T-cell (primary cell): Measurements from ENCODE around the gene DHFR. TPM values are rescaled to one million over a fixed set of nuclear protein-coding genes. Genes with fewer than 3 reads are reported as not detected.
A peak's percentile ranks its signal among the peaks of the same experiment; 100 is the strongest.

ENCODE experiments used
- ATAC-seq, 4 experiments: fragments of 200-7000 bp in 3 of 4; fragments of 150-1000 bp in 1 of 4; cut with Tn5 transposase; replicated peaks in 1 of 4; 1 replicate in 3 of 4; 2 replicates in 1 of 4; pipeline ENCODE4 v1.10.0; 2021; ENCODE audit warnings: moderate library complexity in 3 of 4, mild to moderate bottlenecking in 2 of 4, moderate number of reproducible peaks in 1 of 4
- CTCF ChIA-PET, 2 donors: fragments of 300-600 bp; sonication (Branson Sonifier 250); formaldehyde crosslinking; loops; one replicate each; lab custom pipeline; 2022; ENCODE audit warnings: antibody characterized with exemption in 2 of 2; lab: Charles Lee
- POLR2A ChIA-PET, 2 donors: fragments of 300-600 bp; sonication (Branson Sonifier 250); formaldehyde crosslinking; loops; one replicate each; lab custom pipeline; 2022; ENCODE audit warnings: antibody characterized with exemption in 2 of 2; lab: Charles Lee
- DNase-seq, 35 experiments: peaks; one replicate each; pipeline versions ENCODE4 v3.0.0 to v3.0.0-alpha.2; 2013 to 2023
- H3K27ac ChIP-seq: one replicate; pipeline ENCODE4 v1.5.1; 2013; ENCODE audit warnings: low read length
- H3K27me3 ChIP-seq, 2 experiments: replicated peaks in 1 of 2; 1 replicate in 1 of 2; 2 replicates in 1 of 2; pipeline versions ENCODE4 v1.6.1 to v1.7.0; 2013; ENCODE audit warnings: low read length in 1 of 2, mixed read lengths in 1 of 2; ENCODE audit not compliant: control insufficient read depth in 2 of 2, insufficient read depth in 2 of 2; ENCODE audit errors: extremely low read depth in 1 of 2
- H3K36me3 ChIP-seq, 2 donors: 1 replicate in 1 of 2; 2 replicates in 1 of 2; pipeline versions ENCODE4 v1.6.1 to v1.7.0; 2013; ENCODE audit warnings: low read length in 1 of 2; ENCODE audit not compliant: control insufficient read depth in 2 of 2, insufficient read depth in 1 of 2; ENCODE audit errors: extremely low read depth in 1 of 2
- H3K4me1 ChIP-seq, 2 experiments: 1 replicate in 1 of 2; 2 replicates in 1 of 2; pipeline versions ENCODE4 v1.6.1 to v1.7.0; 2013; ENCODE audit warnings: low read length in 2 of 2, mixed read lengths in 1 of 2; ENCODE audit not compliant: insufficient read depth in 2 of 2, control insufficient read depth in 1 of 2; ENCODE audit errors: extremely low read depth in 1 of 2
- H3K4me3 ChIP-seq, 2 donors: 1 replicate in 1 of 2; 2 replicates in 1 of 2; pipeline versions ENCODE4 v1.5.1 to v1.7.0; 2013; ENCODE audit warnings: mild to moderate bottlenecking in 2 of 2, low read length in 1 of 2, moderate library complexity in 1 of 2; ENCODE audit not compliant: control insufficient read depth in 1 of 2; ENCODE audit errors: extremely low read depth in 1 of 2
- H3K9me3 ChIP-seq: 2 replicates; pipeline ENCODE4 v1.7.0; 2013
- H3K27ac Mint-ChIP-seq, 2 donors: one replicate each; pipeline ENCODE4 v1.8.0; 2020 to 2021; ENCODE audit warnings: mild to moderate bottlenecking in 2 of 2, mixed read lengths in 2 of 2
- H3K27me3 Mint-ChIP-seq, 2 donors: one replicate each; pipeline ENCODE4 v1.8.0; 2021 to 2022; ENCODE audit warnings: mixed read lengths in 2 of 2
- H3K36me3 Mint-ChIP-seq: one replicate; pipeline ENCODE4 v1.8.0; 2021; ENCODE audit warnings: mixed read lengths
- H3K4me1 Mint-ChIP-seq, 3 donors: one replicate each; pipeline ENCODE4 v1.8.0; 2020 to 2022; ENCODE audit warnings: mixed read lengths in 3 of 3, mild to moderate bottlenecking in 1 of 3
- H3K4me3 Mint-ChIP-seq, 3 donors: one replicate each; pipeline ENCODE4 v1.8.0; 2020 to 2022; ENCODE audit warnings: mild to moderate bottlenecking in 3 of 3, mixed read lengths in 3 of 3, moderate library complexity in 3 of 3
- H3K9me3 Mint-ChIP-seq, 3 donors: one replicate each; pipeline ENCODE4 v1.8.0; 2020 to 2022; ENCODE audit warnings: mixed read lengths in 3 of 3
- WGBS: methylation state at CpG from one replicate; pipeline ENCODE4 v1.1.5; 2013; ENCODE audit warnings: missing lambda C conversion rate; ENCODE audit not compliant: insufficient coverage; 5-methylcytosine and 5-hydroxymethylcytosine counted together
- total RNA-seq, 35 experiments: library from RNA in 6 of 35; stranded (reverse) in 6 of 35; fragments of 120-200 nt in 1 of 35; gene quantifications; one replicate each; pipeline versions ENCODE4 v1.2.1 to v1.2.4 and lab custom pipeline; 2013 to 2026

Gene DHFR
- total RNA-seq, 5 donors from 2014 or later (not counting 1 experiment from before 2014, with no cell fraction given), result 8.9 to 15.3 (median 13.4) TPM

DNA sequence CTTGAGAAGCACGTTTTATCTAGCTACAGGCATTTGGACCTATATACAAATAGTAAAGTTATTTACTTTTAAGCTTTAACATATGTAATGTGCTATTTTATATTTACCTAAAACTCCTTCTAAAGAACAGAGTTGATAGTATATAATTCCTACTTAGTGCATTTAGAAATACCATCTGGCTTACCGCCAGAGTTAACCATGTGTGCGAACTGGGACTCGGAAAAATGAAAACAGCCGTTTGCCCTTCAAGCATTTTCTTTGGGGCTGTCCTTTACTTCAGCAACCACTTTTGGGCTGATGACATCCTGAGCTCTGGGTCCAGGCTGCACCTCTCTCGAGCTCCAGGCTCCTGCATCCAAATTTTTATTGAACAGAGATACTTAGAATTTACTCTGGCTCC lies 21.9 kb upstream of the DHFR start:
- WGBS, result 95% methylated on average over 5 of the region's 6 CpGs
- Histone ChIP-seq H3K27ac (no peak overlapping the region), H3K4me3 (no peak overlapping the region), H3K36me3 (peaks cover 4 to 60% of the 10 kb centered on the region in 2 donors), H3K9me3 (no peaks in the 10 kb centered on the region), H3K27me3 (no peaks in the 10 kb centered on the region), H3K4me1 (no peaks in the 10 kb centered on the region)
- Mint-ChIP-seq H3K36me3 (peaks cover 48% of the 10 kb centered on the region), H3K27me3 (no peaks in the 10 kb centered on the region), H3K27ac (no peak overlapping the region), H3K4me1 (peaks cover 0 to 3% (median 1%) of the 10 kb centered on the region in 3 donors), H3K4me3 (no peak overlapping the region), H3K9me3 (no peaks in the 10 kb centered on the region)
- ChIA-PET POLR2A (no interaction called here), CTCF (no interaction called here)
- ATAC-seq (no peak), DNase-seq (no peak)

DNA sequence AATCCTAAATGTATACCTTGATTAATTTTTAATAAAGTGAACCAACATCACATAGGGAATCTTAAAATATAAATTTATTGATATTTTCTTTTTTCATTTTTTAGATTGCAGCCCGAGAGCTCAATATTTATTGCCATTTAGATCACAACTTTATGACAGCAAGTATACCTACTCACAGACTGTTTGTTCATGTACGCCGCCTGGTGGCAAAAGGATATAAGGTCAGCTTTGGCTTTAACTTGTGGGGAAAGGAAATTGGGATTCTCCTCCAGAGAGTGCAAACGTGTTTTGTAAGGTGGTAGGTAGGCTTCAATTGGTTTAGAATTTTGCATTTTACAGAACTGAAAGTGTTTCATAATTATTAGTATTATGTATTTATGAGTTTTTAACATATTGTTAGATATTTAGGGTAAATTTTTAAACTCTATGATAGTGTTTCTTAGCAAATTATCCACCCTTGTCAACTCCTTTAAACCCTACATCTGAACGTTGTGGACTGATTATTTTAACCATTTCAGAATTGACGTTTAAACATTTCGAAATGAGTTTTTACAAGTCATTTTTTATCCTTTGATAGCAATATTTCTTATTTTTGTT lies 17.5 kb upstream of the DHFR start:
- 0% methylated on average over 1 of the region's 7 CpGs for WGBS
- Histone ChIP-seq H3K36me3 (peaks cover 7 to 53% of the 10 kb centered on the region in 2 donors), H3K27ac (no peak overlapping the region), H3K4me3 (no peak overlapping the region), H3K4me1 (no peaks in the 10 kb centered on the region), H3K9me3 (no peaks in the 10 kb centered on the region), H3K27me3 (no peaks in the 10 kb centered on the region)
- Mint-ChIP-seq H3K27me3 (no peaks in the 10 kb centered on the region), H3K4me1 (peaks cover 0 to 12% (median 10%) of the 10 kb centered on the region in 3 donors), H3K36me3 (peaks cover 45% of the 10 kb centered on the region), H3K27ac (no peak overlapping the region), H3K9me3 (no peaks in the 10 kb centered on the region), H3K4me3 (no peak overlapping the region)
- ChIA-PET POLR2A (interaction anchor here in 1 of 2 donors (0.6 kb wide), 1 partner anchor 1078 kb away, joined by 3 read pairs; no protein-coding TSS in a partner anchor), CTCF (interaction anchor here (0.5 to 1.9 kb wide), 15 partner anchors 14 to 1432 kb away, joined by 3 to 9 read pairs (median 3); partner anchors contain the start of genes DHFR (in 1 of the 2) and MSH3 (in 1 of the 2))
- peak in 34 of 35 experiments; percentile 18 to 76 (median 55) for DNase-seq
- peak; percentile 65 to 75 (median 70) for ATAC-seq

DNA sequence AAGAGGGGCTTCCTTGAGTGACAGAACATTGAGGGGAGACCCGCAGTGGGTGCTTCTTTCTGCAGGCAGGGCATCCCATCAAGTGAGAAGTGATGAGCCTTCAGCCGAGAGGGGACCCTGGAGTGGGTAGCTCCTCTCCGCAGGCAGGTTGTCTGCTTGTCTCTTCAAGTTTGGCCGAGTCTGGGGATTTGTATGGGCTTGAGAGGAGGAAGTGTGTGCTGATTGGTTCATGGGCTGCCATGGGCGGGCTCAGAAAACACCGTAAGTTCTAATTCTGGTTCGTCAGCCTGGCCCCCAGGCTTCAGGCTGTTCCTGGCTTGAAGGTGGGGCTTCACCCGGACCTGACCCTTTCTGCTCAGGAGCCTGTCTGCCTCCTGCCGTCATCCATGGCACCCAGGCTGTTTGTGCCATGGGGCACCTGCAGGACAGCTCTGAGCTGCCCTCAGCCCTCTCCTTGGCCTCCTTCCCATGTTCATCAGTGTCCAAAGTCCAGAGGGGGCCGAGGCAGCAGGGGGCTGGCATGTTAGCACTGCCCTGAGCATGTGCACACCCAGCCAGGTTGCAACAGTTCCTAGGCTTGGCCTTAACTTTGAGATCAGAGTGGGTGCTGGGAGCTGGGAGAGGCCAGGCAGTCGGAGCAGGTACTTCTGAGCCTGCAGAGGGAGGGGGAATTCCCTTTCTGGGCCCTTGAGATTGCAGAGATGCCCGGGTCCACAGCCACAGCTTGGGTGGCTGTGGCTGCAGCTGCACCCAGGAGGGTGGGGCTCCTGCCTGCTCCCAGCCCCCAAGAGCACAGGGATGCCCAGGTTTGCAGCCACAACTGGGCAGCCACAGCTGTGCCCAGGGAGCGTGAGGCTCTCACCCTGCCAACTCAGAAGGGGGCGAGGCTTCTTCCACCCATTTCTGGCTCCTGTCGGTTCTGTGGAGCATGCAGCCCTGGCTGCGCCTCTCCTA lies 13.5 kb upstream of the DHFR start:
- Histone ChIP-seq H3K4me3 (no peak overlapping the region), H3K36me3 (peaks cover 4 to 41% of the 10 kb centered on the region in 2 donors)
- no peaks in the 10 kb centered on the region for H3K27me3 Mint-ChIP-seq

DNA sequence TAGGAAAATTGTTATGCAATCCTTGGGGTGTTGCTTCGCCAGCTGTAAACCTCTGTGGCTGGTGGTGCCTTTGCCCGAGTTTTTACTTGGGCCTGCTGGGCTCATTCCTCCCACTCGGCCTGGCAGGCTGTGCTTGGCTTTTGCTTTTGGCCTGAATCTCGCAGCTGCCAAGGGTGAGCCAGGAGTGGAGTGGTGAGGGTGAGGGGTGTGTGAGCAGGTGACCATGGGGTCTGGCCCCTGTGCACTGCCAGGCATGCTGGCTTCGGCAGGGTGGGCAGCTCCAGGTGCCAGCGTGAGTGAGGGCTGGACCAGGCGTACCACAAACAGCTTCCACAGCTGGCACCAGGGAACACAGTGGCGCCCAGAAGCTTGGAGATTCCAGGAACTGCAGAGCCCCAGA lies 12.6 kb upstream of the DHFR start:
- Mint-ChIP-seq H3K36me3 (peaks cover 50% of the 10 kb centered on the region), H3K27me3 (no peaks in the 10 kb centered on the region), H3K9me3 (no peaks in the 10 kb centered on the region), H3K27ac (no peak overlapping the region), H3K4me3 (no peak overlapping the region), H3K4me1 (peaks cover 13 to 16% (median 15%) of the 10 kb centered on the region in 3 donors)
- CTCF ChIA-PET, result no interaction called here
- POLR2A ChIA-PET, result no interaction called here
- DNase-seq (no peak), ATAC-seq (no peak)
- H3K36me3 ChIP-seq, result peaks cover 3 to 38% of the 10 kb centered on the region in 2 donors
- no peaks in the 10 kb centered on the region for H3K9me3 ChIP-seq
- 95% methylated on average over 7 of the region's 8 CpGs for WGBS
- no peaks in the 10 kb centered on the region for H3K4me1 ChIP-seq
- H3K4me3 ChIP-seq, result no peak overlapping the region
- no peak overlapping the region for H3K27ac ChIP-seq
- no peaks in the 10 kb centered on the region for H3K27me3 ChIP-seq

More for the DNA sequence above, 13.5 kb upstream of the DHFR start:
- no peak overlapping the region for H3K27ac ChIP-seq
- no peak for ATAC-seq
- ChIA-PET CTCF (interaction anchor here (0.8 to 1.0 kb wide), 3 partner anchors 12 to 439 kb away, joined by 3 to 7 read pairs (median 4); no protein-coding TSS in a partner anchor), POLR2A (no interaction called here)
- H3K36me3 Mint-ChIP-seq, result peaks cover 52% of the 10 kb centered on the region
- H3K4me3 Mint-ChIP-seq, result no peak overlapping the region
- no peak overlapping the region for H3K27ac Mint-ChIP-seq
- peaks cover 13 to 16% (median 15%) of the 10 kb centered on the region in 3 donors for H3K4me1 Mint-ChIP-seq
- WGBS, result 80% methylated on average over 15 of the region's 16 CpGs
- H3K9me3 Mint-ChIP-seq, result no peaks in the 10 kb centered on the region
- no peaks in the 10 kb centered on the region for H3K4me1 ChIP-seq
- no peaks in the 10 kb centered on the region for H3K9me3 ChIP-seq
- H3K27me3 ChIP-seq, result no peaks in the 10 kb centered on the region
- DNase-seq, result no peak

DNA sequence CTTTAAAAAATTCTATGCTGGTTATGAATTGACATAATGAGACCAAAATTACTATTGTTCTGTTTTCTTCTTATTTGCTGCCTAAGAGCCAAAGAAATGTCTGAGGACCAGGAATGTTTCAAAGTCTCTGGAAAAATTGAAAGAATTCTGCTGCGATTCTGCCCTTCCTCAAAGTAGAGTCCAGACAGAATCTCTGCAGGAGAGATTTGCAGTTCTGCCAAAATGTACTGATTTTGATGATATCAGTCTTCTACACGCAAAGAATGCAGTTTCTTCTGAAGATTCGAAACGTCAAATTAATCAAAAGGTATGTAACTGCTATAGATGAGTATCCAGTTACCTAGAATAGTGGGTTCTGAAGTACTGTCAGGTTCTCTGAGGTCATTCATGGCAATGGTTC lies 10.3 kb upstream of the DHFR start:
- no peaks in the 10 kb centered on the region for H3K27me3 ChIP-seq
- H3K27ac ChIP-seq, result no peak overlapping the region
- Mint-ChIP-seq H3K36me3 (peaks cover 61% of the 10 kb centered on the region), H3K4me1 (peaks cover 10 to 20% (median 19%) of the 10 kb centered on the region in 3 donors), H3K4me3 (no peak overlapping the region), H3K27me3 (no peaks in the 10 kb centered on the region), H3K27ac (no peak overlapping the region), H3K9me3 (no peaks in the 10 kb centered on the region)
- CTCF ChIA-PET, result no interaction called here
- ATAC-seq (no peak), DNase-seq (no peak)
- H3K36me3 ChIP-seq, result peaks cover 3 to 40% of the 10 kb centered on the region in 2 donors
- no peak overlapping the region for H3K4me3 ChIP-seq
- H3K9me3 ChIP-seq, result no peaks in the 10 kb centered on the region
- H3K4me1 ChIP-seq, result no peaks in the 10 kb centered on the region
- POLR2A ChIA-PET, result no interaction called here
- 95% methylated on average over 3 of the region's 4 CpGs for WGBS

DNA sequence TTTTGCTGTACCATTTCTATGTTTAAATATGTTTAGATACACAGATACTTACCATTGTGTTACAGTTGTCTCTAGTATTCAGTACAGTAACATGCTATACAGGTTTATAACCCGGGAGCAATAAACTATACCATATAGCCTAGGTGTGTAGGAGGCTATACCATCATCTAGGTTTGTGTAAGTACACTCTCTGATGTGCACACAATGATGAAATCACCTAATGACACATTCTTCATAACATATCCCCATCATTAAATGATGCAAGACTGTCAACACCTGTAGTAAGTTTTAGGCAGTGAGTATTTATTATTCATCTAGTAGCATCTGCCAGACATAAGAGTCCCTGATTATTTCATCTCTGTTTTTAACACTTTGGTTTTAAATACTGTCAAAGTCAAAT lies 7.3 kb upstream of the DHFR start:
- Histone ChIP-seq H3K4me3 (no peak overlapping the region), H3K4me1 (no peaks in the 10 kb centered on the region), H3K27ac (no peak overlapping the region), H3K36me3 (peaks cover 0 to 54% of the 10 kb centered on the region in 2 donors), H3K9me3 (no peaks in the 10 kb centered on the region), H3K27me3 (no peaks in the 10 kb centered on the region)
- ChIA-PET CTCF (no interaction called here), POLR2A (no interaction called here)
- DNase-seq, result no peak
- H3K9me3 Mint-ChIP-seq, result no peaks in the 10 kb centered on the region
- ATAC-seq, result no peak
- H3K36me3 Mint-ChIP-seq, result peaks cover 74% of the 10 kb centered on the region
- H3K4me1 Mint-ChIP-seq, result peaks cover 7 to 27% (median 15%) of the 10 kb centered on the region in 3 donors
- H3K27ac Mint-ChIP-seq, result no peak overlapping the region
- H3K4me3 Mint-ChIP-seq, result no peak overlapping the region
- no peaks in the 10 kb centered on the region for H3K27me3 Mint-ChIP-seq
- WGBS, result no CpG with 5 or more reads among the region's 1 CpG
